Measurements from ENCODE around the gene DMRT3. TPM values are rescaled to one million over a fixed set of nuclear protein-coding genes. Genes with fewer than 3 reads are reported as not detected.
A peak's percentile ranks its signal among the peaks of the same experiment; 100 is the strongest.

Gene DMRT3
- total RNA-seq (0.09 TPM), polyA plus RNA-seq (ENCODE audit: insufficient read depth in 1 of 8, insufficient read length in 8 of 8, low replicate concordance in 1 of 8) (under 1 TPM in 7 of 8 donors, not detected in 1; 0.16 to 0.54 (median 0.39) TPM)
- long read RNA-seq, donor 1 = 0 reads
- long read RNA-seq, donor 2 = 0 reads
- long read RNA-seq, donor 3 = 0 reads
- long read RNA-seq, donor 4 = 0 reads
- long read RNA-seq, donor 5 = 0 reads
- long read RNA-seq, donor 6 = 0 reads
- long read RNA-seq, donor 7 = 0 reads
- long read RNA-seq, donor 8 = 0 reads
- long read RNA-seq, donor 9 = 0 reads
- long read RNA-seq, donor 10 = 0 reads
- long read RNA-seq, donor 11 = 0 reads

GRCh38 chr9:976258-976942, at the start of gene DMRT3:
TSS of gene DMRT3 (plus strand) at chr9:976655. CDS start at chr9:977002, 347 bp downstream.
- Histone ChIP-seq H3K4me1 (ENCODE audit: control insufficient read depth, insufficient read depth, low read length) (peaks cover 25% of the 10 kb centered on the region), H3K27ac (ENCODE audit: low read length) (no peak within 1 kb of the TSS), H3K27me3 (ENCODE audit: control insufficient read depth, insufficient read depth, low read length) (peaks cover 88% of the 10 kb centered on the region), H3K4me3 (ENCODE audit: low read length) (peak within 1 kb of the TSS; percentile 37), H3K36me3 (ENCODE audit: control insufficient read depth, insufficient read depth, low read length) (no peaks in the 10 kb centered on the region), H3K9me3 (replicated peaks; ENCODE audit: control insufficient read depth, low read depth, low read length) (no peaks in the 10 kb centered on the region)
- peak; percentile 61 for DNase-seq
- WGBS (ENCODE audit: insufficient coverage) = under 1% methylated on average over 44 of the region's 70 CpGs

GRCh38 chr9:926976-927375, 49.5 kb upstream of the DMRT3 start:
- Histone ChIP-seq H3K36me3 (ENCODE audit: control insufficient read depth, insufficient read depth, low read length) (no peaks in the 10 kb centered on the region), H3K27me3 (ENCODE audit: control insufficient read depth, insufficient read depth, low read length) (no peaks in the 10 kb centered on the region), H3K4me1 (ENCODE audit: control insufficient read depth, insufficient read depth, low read length) (no peaks in the 10 kb centered on the region), H3K9me3 (replicated peaks; ENCODE audit: control insufficient read depth, low read depth, low read length) (no peaks in the 10 kb centered on the region), H3K4me3 (ENCODE audit: low read length) (no peak overlapping the region), H3K27ac (ENCODE audit: low read length) (no peak overlapping the region)
- no peak for DNase-seq
- 83% methylated on average over 2 of the region's 8 CpGs for WGBS (ENCODE audit: insufficient coverage)

GRCh38 chr9:928363-929042, 48.0 kb upstream of the DMRT3 start:
- Histone ChIP-seq H3K27ac (ENCODE audit: low read length) (no peak overlapping the region), H3K27me3 (ENCODE audit: control insufficient read depth, insufficient read depth, low read length) (no peaks in the 10 kb centered on the region), H3K9me3 (replicated peaks; ENCODE audit: control insufficient read depth, low read depth, low read length) (no peaks in the 10 kb centered on the region), H3K4me1 (ENCODE audit: control insufficient read depth, insufficient read depth, low read length) (no peaks in the 10 kb centered on the region), H3K36me3 (ENCODE audit: control insufficient read depth, insufficient read depth, low read length) (no peaks in the 10 kb centered on the region), H3K4me3 (ENCODE audit: low read length) (no peak overlapping the region)
- DNase-seq = peak; percentile 3
- WGBS (ENCODE audit: insufficient coverage) = 67% methylated on average over 3 of the region's 6 CpGs

- no peaks in the 10 kb centered on the region for H3K27me3 ChIP-seq (ENCODE audit: control insufficient read depth, insufficient read depth, low read length)
- H3K27ac ChIP-seq (ENCODE audit: low read length) = no peak overlapping the region
- no peak for DNase-seq
- no peak overlapping the region for H3K4me3 ChIP-seq (ENCODE audit: low read length)
- no peaks in the 10 kb centered on the region for H3K4me1 ChIP-seq (ENCODE audit: control insufficient read depth, insufficient read depth, low read length)
- no peaks in the 10 kb centered on the region for H3K9me3 ChIP-seq (replicated peaks; ENCODE audit: control insufficient read depth, low read depth, low read length)
- H3K36me3 ChIP-seq (ENCODE audit: control insufficient read depth, insufficient read depth, low read length) = no peaks in the 10 kb centered on the region
- 89% methylated on average over 2 of the region's 4 CpGs for WGBS (ENCODE audit: insufficient coverage)
These were observed 46.7 kb upstream of the DMRT3 start for GRCh38 chr9:929719-930118.

GRCh38 chr9:933356-933755, 43.1 kb upstream of the DMRT3 start:
- no peak for DNase-seq
- WGBS (ENCODE audit: insufficient coverage) = no CpG with 5 or more reads among the region's 4 CpGs
- peaks cover 3% of the 10 kb centered on the region for H3K9me3 ChIP-seq (replicated peaks; ENCODE audit: control insufficient read depth, low read depth, low read length)
- no peaks in the 10 kb centered on the region for H3K4me1 ChIP-seq (ENCODE audit: control insufficient read depth, insufficient read depth, low read length)
- peaks cover 5% of the 10 kb centered on the region for H3K27me3 ChIP-seq (ENCODE audit: control insufficient read depth, insufficient read depth, low read length)
- no peak overlapping the region for H3K4me3 ChIP-seq (ENCODE audit: low read length)
- H3K36me3 ChIP-seq (ENCODE audit: control insufficient read depth, insufficient read depth, low read length) = no peaks in the 10 kb centered on the region
- no peak overlapping the region for H3K27ac ChIP-seq (ENCODE audit: low read length)

GRCh38 chr9:935348-935965, 41.0 kb upstream of the DMRT3 start:
- 24% methylated on average over 4 of the region's 10 CpGs for WGBS (ENCODE audit: insufficient coverage)
- Histone ChIP-seq H3K9me3 (replicated peaks; ENCODE audit: control insufficient read depth, low read depth, low read length) (peaks cover 9% of the 10 kb centered on the region), H3K4me1 (ENCODE audit: control insufficient read depth, insufficient read depth, low read length) (no peaks in the 10 kb centered on the region), H3K36me3 (ENCODE audit: control insufficient read depth, insufficient read depth, low read length) (no peaks in the 10 kb centered on the region), H3K27me3 (ENCODE audit: control insufficient read depth, insufficient read depth, low read length) (peaks cover 5% of the 10 kb centered on the region), H3K4me3 (ENCODE audit: low read length) (no peak overlapping the region), H3K27ac (ENCODE audit: low read length) (no peak overlapping the region)
- DNase-seq = peak; percentile 35

GRCh38 chr9:942805-943580, 33.5 kb upstream of the DMRT3 start:
- peaks cover 2% of the 10 kb centered on the region for H3K27me3 ChIP-seq (ENCODE audit: control insufficient read depth, insufficient read depth, low read length)
- DNase-seq = no peak
- peaks cover 6% of the 10 kb centered on the region for H3K9me3 ChIP-seq (replicated peaks; ENCODE audit: control insufficient read depth, low read depth, low read length)
- H3K27ac ChIP-seq (ENCODE audit: low read length) = no peak overlapping the region
- no peaks in the 10 kb centered on the region for H3K4me1 ChIP-seq (ENCODE audit: control insufficient read depth, insufficient read depth, low read length)
- H3K36me3 ChIP-seq (ENCODE audit: control insufficient read depth, insufficient read depth, low read length) = no peaks in the 10 kb centered on the region
- H3K4me3 ChIP-seq (ENCODE audit: low read length) = no peak overlapping the region
- 30% methylated on average over 2 of the region's 6 CpGs for WGBS (ENCODE audit: insufficient coverage)

- no peak overlapping the region for H3K4me3 ChIP-seq (ENCODE audit: low read length)
- no peak overlapping the region for H3K27ac ChIP-seq (ENCODE audit: low read length)
- H3K36me3 ChIP-seq (ENCODE audit: control insufficient read depth, insufficient read depth, low read length) = no peaks in the 10 kb centered on the region
- no peak for DNase-seq
- peaks cover 5% of the 10 kb centered on the region for H3K27me3 ChIP-seq (ENCODE audit: control insufficient read depth, insufficient read depth, low read length)
- no CpG with 5 or more reads among the region's 3 CpGs for WGBS (ENCODE audit: insufficient coverage)
- no peaks in the 10 kb centered on the region for H3K4me1 ChIP-seq (ENCODE audit: control insufficient read depth, insufficient read depth, low read length)
- H3K9me3 ChIP-seq (replicated peaks; ENCODE audit: control insufficient read depth, low read depth, low read length) = no peaks in the 10 kb centered on the region
These were observed 28.5 kb upstream of the DMRT3 start for GRCh38 chr9:947985-948384.

- DNase-seq = no peak
- Histone ChIP-seq H3K36me3 (ENCODE audit: control insufficient read depth, insufficient read depth, low read length) (no peaks in the 10 kb centered on the region), H3K27me3 (ENCODE audit: control insufficient read depth, insufficient read depth, low read length) (peaks cover 8% of the 10 kb centered on the region), H3K4me1 (ENCODE audit: control insufficient read depth, insufficient read depth, low read length) (no peaks in the 10 kb centered on the region), H3K4me3 (ENCODE audit: low read length) (no peak overlapping the region), H3K9me3 (replicated peaks; ENCODE audit: control insufficient read depth, low read depth, low read length) (no peaks in the 10 kb centered on the region), H3K27ac (ENCODE audit: low read length) (no peak overlapping the region)
- no CpG with 5 or more reads among the region's 7 CpGs for WGBS (ENCODE audit: insufficient coverage)
These were observed 28.0 kb upstream of the DMRT3 start for GRCh38 chr9:948497-948896.

Measured in muscle of leg (tissue), 16 donors.